Immature natural killer cell (primary cell): Measurements from ENCODE around the gene ZNF239. TPM values are rescaled to one million over a fixed set of nuclear protein-coding genes. Genes with fewer than 3 reads are reported as not detected.
"Not testable (repeated sequence)": the region's sequence is repeated elsewhere in the genome, so short reads cannot be mapped to it uniquely, and the experiment has no call there.

Experiments
- DNase-seq, 3 donors: peaks; one replicate each; pipeline ENCODE4 v3.0.0; 2022; ENCODE audit warnings: mixed read lengths in 1 of 3
- H3K27ac Mint-ChIP-seq, 6 donors: one replicate each; pipeline ENCODE4 v1.8.0; 2020; ENCODE audit warnings: mixed read lengths in 6 of 6, mild to moderate bottlenecking in 5 of 6, inconsistent platforms in 4 of 6, moderate library complexity in 3 of 6
- H3K27me3 Mint-ChIP-seq, 3 donors: one replicate each; pipeline ENCODE4 v1.8.0; 2020 to 2021; ENCODE audit warnings: low read depth in 3 of 3, mild to moderate bottlenecking in 3 of 3, mixed read lengths in 3 of 3, moderate library complexity in 3 of 3, inconsistent platforms in 1 of 3
- H3K36me3 Mint-ChIP-seq, 3 donors: one replicate each; pipeline ENCODE4 v1.8.0; 2020; ENCODE audit warnings: mixed read lengths in 3 of 3, inconsistent platforms in 2 of 3, mild to moderate bottlenecking in 2 of 3
- H3K4me1 Mint-ChIP-seq, 2 donors: one replicate each; pipeline ENCODE4 v1.8.0; 2020; ENCODE audit warnings: inconsistent platforms in 2 of 2, mild to moderate bottlenecking in 2 of 2, mixed read lengths in 2 of 2, moderate library complexity in 1 of 2
- H3K4me3 Mint-ChIP-seq, 5 donors: one replicate each; pipeline ENCODE4 v1.8.0; 2020; ENCODE audit warnings: mild to moderate bottlenecking in 5 of 5, mixed read lengths in 5 of 5, inconsistent platforms in 3 of 5, moderate library complexity in 3 of 5
- H3K9me3 Mint-ChIP-seq, 6 donors: one replicate each; pipeline ENCODE4 v1.8.0; 2020; ENCODE audit warnings: mild to moderate bottlenecking in 6 of 6, mixed read lengths in 6 of 6, inconsistent platforms in 4 of 6, moderate library complexity in 3 of 6
- polyA plus RNA-seq, 3 donors: library from polyadenylated mRNA; unstranded; fragments of 300-500 nt; fragmentation: Illumina TruSeq; gene quantifications; one replicate each; pipeline ENCODE4 v1.2.3, GENCODE V29; 2021

The ZNF239 gene
- polyA plus RNA-seq, 3 donors from 2014 or later: 0.43 to 0.83 TPM; not detected in 1

GRCh38 chr10:43570971-43571370, 3.4 kb downstream of the ZNF239 start:
- Mint-ChIP-seq H3K9me3 (peaks cover 0 to 3% (median 2%) of the 10 kb centered on the region in 6 donors), H3K27me3 (peaks cover 10 to 12% (median 11%) of the 10 kb centered on the region in 3 donors), H3K27ac (peak overlapping the region; percentile 36 to 63 (median 48)), H3K4me1 (peaks cover 41 to 54% of the 10 kb centered on the region in 2 donors), H3K4me3 (no peak overlapping the region), H3K36me3 (peaks cover 5 to 7% (median 7%) of the 10 kb centered on the region in 3 donors)
- DNase-seq: no peak

- Mint-ChIP-seq H3K4me3 (no peak overlapping the region), H3K36me3 (peaks cover 4 to 5% (median 5%) of the 10 kb centered on the region in 3 donors), H3K9me3 (no peaks in the 10 kb centered on the region), H3K27me3 (peaks cover 4 to 9% (median 5%) of the 10 kb centered on the region in 3 donors), H3K27ac (peak overlapping the region in 2 of 6 donors; percentile 17 to 36), H3K4me1 (peaks cover 28 to 41% of the 10 kb centered on the region in 2 donors)
- no peak for DNase-seq
These were observed 4.7 kb downstream of the ZNF239 start for GRCh38 chr10:43569681-43570080.

GRCh38 chr10:43557214-43557613, 17.2 kb downstream of the ZNF239 start:
- no peaks in the 10 kb centered on the region for H3K27me3 Mint-ChIP-seq
- H3K9me3 Mint-ChIP-seq: peaks cover 2 to 27% (median 20%) of the 10 kb centered on the region in 6 donors
- no peak overlapping the region for H3K4me3 Mint-ChIP-seq
- H3K4me1 Mint-ChIP-seq: no peaks in the 10 kb centered on the region
- H3K36me3 Mint-ChIP-seq: peaks cover 43 to 61% (median 45%) of the 10 kb centered on the region in 3 donors
- no peak for DNase-seq
- H3K27ac Mint-ChIP-seq: no peak overlapping the region

GRCh38 chr10:43543746-43544145, 30.7 kb downstream of the ZNF239 start:
- not testable (repeated sequence) for DNase-seq, H3K4me1 Mint-ChIP-seq, H3K9me3 Mint-ChIP-seq, H3K27me3 Mint-ChIP-seq, H3K27ac Mint-ChIP-seq, H3K4me3 Mint-ChIP-seq
- H3K36me3 Mint-ChIP-seq: peaks cover under 1 to 12% (median 5%) of the 10 kb centered on the region in 3 donors

GRCh38 chr10:43524434-43525247, 49.8 kb downstream of the ZNF239 start:
- peaks cover 0 to 2% (median 0%) of the 10 kb centered on the region in 3 donors for H3K27me3 Mint-ChIP-seq
- no peaks in the 10 kb centered on the region for H3K4me1 Mint-ChIP-seq
- peaks cover 38 to 46% (median 41%) of the 10 kb centered on the region in 3 donors for H3K36me3 Mint-ChIP-seq
- peak in 1 of 3 donors; percentile 5 for DNase-seq
- no peak overlapping the region for H3K27ac Mint-ChIP-seq
- H3K9me3 Mint-ChIP-seq: peaks cover 60 to 91% (median 88%) of the 10 kb centered on the region in 6 donors
- no peak overlapping the region for H3K4me3 Mint-ChIP-seq

Other genes starting within 250 kb of the ZNF239 start
- gene FXYD4, start 203.0 kb downstream of the ZNF239 start, polyA plus RNA-seq: not detected
- 100 to 1,000 TPM; 184 to 274 (median 203) TPM for gene HNRNPF, start 165.4 kb downstream of the ZNF239 start, polyA plus RNA-seq
- 10 to 100 TPM in 2 of 3 donors, 1 to 10 TPM in 1; 7.7 to 15.8 (median 13.0) TPM for gene ZNF487, start 137.5 kb downstream of the ZNF239 start, polyA plus RNA-seq
- gene ZNF485, start 31.8 kb upstream of the ZNF239 start, polyA plus RNA-seq: 1 to 10 TPM in 2 of 3 donors, not detected in 1; 2.4 to 6.4 TPM
- gene ZNF32, start 74.3 kb upstream of the ZNF239 start, polyA plus RNA-seq: 100 to 1,000 TPM in 2 of 3 donors, 10 to 100 TPM in 1; 97.4 to 139 (median 111) TPM